Right cardiac atrium (tissue), 5 donors: ENCODE data around the gene CDH4. TPM values are rescaled to one million over a fixed set of nuclear protein-coding genes. Genes with fewer than 3 reads are reported as not detected.

Source experiments
- ATAC-seq, 2 donors: fragments of 200-7000 bp; cut with Tn5 transposase; one replicate each; pipeline versions ENCODE4 v1.8.0 to v1.9.1; 2020; ENCODE audit warnings: moderate library complexity in 2 of 2, mild to moderate bottlenecking in 1 of 2
- DNase-seq, 3 donors: peaks; one replicate each; pipeline ENCODE4 v3.0.0-alpha.2; 2020
- H3K27ac ChIP-seq: one replicate; pipeline ENCODE4 v1.5.1; 2013; ENCODE audit warnings: mild to moderate bottlenecking, low read length, control low read depth, moderate library complexity
- H3K27me3 ChIP-seq: one replicate; pipeline ENCODE4 v1.6.1; 2013; ENCODE audit not compliant: control insufficient read depth, insufficient read depth
- H3K4me1 ChIP-seq: one replicate; pipeline ENCODE4 v1.6.1; 2013; ENCODE audit warnings: low read length; ENCODE audit not compliant: control insufficient read depth, insufficient read depth
- H3K4me3 ChIP-seq: one replicate; pipeline ENCODE4 v1.5.1; 2013; ENCODE audit warnings: low read length, control low read depth
- H3K9me3 ChIP-seq: one replicate; pipeline ENCODE4 v1.6.1; 2013; ENCODE audit warnings: low read length; ENCODE audit not compliant: control insufficient read depth
- WGBS: extraction: QIAGEN DNeasy Blood & Tissue Kit; methylation state at CpG from one replicate; pipeline ENCODE4 v1.1.7; 2013; 5-methylcytosine and 5-hydroxymethylcytosine counted together
- intact Hi-C, 4 donors: fragments of 100-400 bp; cut with DNase I; formaldehyde crosslinking; loops; one replicate each; pipeline versions ENCODE4 v1.11.0 to v1.14.0; 2022 to 2023
- polyA plus RNA-seq: library from polyadenylated mRNA; stranded (reverse); fragments of 200-250 nt; gene quantifications from one replicate; pipeline ENCODE4 v1.2.3, GENCODE V29; 2013
- total RNA-seq, 4 donors: library from RNA; stranded (reverse); fragmentation: NEBNext Ultra II Directional; extraction: Animal tissue kit (Norgen Biotek cat#: 25700); gene quantifications; one replicate each; pipeline ENCODE4 v1.2.1, GENCODE V29; 2021
- donor health status: healthy with polysubstance abuse.
- donor health status: DM: no; HTN: yes; CAD: no.
- donor health status: DM: no; HTN: no; CAD: no.
- donor health status: DM: no; HTN: yes; CAD: no; lungs with severe emphysema.
- donor health status: DM: yes; HTN: yes; CAD: no.

Gene CDH4
- total and polyA plus RNA-seq, 5 donors: 0.21 to 1.0 (median 0.39) TPM

GRCh38 chr20:61862881-61863280 lies 610.8 kb downstream of the CDH4 start:
- DNase-seq: peak in 2 of 3 donors; percentile 16 to 28
- intact Hi-C loops: no loop called here
- Histone ChIP-seq H3K27ac (no peak overlapping the region), H3K27me3 (no peaks in the 10 kb centered on the region), H3K9me3 (no peaks in the 10 kb centered on the region), H3K4me1 (no peaks in the 10 kb centered on the region), H3K4me3 (no peak overlapping the region)
- WGBS: 81% methylated on average over 13 of the region's 13 CpGs
- ATAC-seq: no peak

DNA sequence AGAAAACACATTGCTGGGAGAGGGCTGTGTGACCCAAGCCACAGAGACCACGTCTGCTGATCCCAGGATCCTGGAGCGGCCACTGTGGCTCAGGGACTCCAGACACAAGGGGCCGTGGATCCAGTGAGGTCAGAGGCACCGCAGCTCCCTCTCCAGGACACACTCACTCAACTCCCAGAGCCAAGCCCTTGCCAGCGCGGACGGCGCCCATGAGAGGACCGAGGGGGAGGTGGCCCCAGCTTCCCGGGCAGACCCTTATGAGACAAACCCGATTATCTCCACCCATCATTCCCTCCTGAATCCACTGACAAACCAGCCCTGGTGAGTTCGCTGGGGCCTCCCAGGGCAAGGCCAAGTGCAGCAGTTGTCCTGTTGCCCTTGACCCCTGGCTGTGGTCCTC lies 612.4 kb downstream of the CDH4 start:
- DNase-seq: peak in 2 of 3 donors; percentile 25
- H3K4me3 ChIP-seq: no peak overlapping the region
- no peaks in the 10 kb centered on the region for H3K4me1 ChIP-seq
- H3K27me3 ChIP-seq: no peaks in the 10 kb centered on the region
- WGBS: 84% methylated on average over 12 of the region's 12 CpGs
- H3K27ac ChIP-seq: no peak overlapping the region
- ATAC-seq: no peak
- intact Hi-C loops: no loop called here
- H3K9me3 ChIP-seq: no peaks in the 10 kb centered on the region

DNA sequence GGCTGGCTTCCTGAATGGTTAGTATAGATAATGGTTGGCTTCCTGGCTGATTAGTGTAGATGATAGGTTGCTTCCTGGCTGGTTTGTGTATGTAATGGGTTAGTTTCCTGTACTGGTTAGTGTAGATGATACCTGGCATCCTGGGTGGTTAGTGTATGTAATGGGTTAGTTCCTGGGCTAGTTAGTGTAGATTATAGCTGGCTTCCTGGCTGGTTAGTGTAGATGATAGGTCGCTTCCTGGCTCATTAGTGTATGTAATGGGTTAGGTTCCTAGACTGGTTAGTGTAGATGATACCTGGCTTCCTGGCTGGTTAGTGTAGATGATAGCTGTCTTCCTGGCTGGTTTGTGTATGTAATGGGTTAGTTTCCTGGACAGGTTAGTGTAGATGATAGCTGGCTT lies 613.3 kb downstream of the CDH4 start:
- 77% methylated on average over 1 of the region's 1 CpG for WGBS
- intact Hi-C loops: no loop called here
- no peaks in the 10 kb centered on the region for H3K27me3 ChIP-seq

DNA sequence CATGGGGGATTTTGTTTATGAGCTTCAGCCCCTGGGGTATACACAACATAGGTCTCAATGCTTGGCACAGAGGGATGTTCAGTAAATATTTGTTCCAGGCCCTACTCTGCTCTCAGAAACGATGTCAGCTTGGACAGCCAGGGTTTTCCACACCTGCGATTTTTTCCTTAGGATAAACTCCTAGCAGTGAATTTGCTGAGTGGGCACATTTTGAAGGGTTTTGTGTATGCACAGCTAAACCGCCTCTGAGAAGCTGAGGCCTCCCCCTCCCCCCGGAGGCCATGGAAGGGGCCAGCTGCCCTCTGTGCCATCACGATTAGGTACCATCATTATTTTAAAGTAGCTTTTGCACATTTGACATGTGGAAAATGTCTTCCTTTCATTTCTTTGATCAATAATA lies 614.1 kb downstream of the CDH4 start:
- Histone ChIP-seq H3K27me3 (no peaks in the 10 kb centered on the region), H3K9me3 (no peaks in the 10 kb centered on the region), H3K4me1 (no peaks in the 10 kb centered on the region), H3K4me3 (no peak overlapping the region), H3K27ac (no peak overlapping the region)
- DNase-seq (peak in 1 of 3 donors; percentile 4), ATAC-seq (no peak)
- 72% methylated on average over 5 of the region's 5 CpGs for WGBS
- intact Hi-C loops: no loop called here

More for the DNA sequence above, 613.3 kb downstream of the CDH4 start:
- H3K9me3 ChIP-seq: no peaks in the 10 kb centered on the region
- no peaks in the 10 kb centered on the region for H3K4me1 ChIP-seq
- DNase-seq (no peak), ATAC-seq (no peak)
- no peak overlapping the region for H3K27ac ChIP-seq
- no peak overlapping the region for H3K4me3 ChIP-seq

- no peak for ATAC-seq
- Histone ChIP-seq H3K27ac (no peak overlapping the region), H3K27me3 (no peaks in the 10 kb centered on the region), H3K9me3 (no peaks in the 10 kb centered on the region), H3K4me3 (no peak overlapping the region), H3K4me1 (no peaks in the 10 kb centered on the region)
- 81% methylated on average over 13 of the region's 13 CpGs for WGBS
- intact Hi-C loops: no loop called here
- peak; percentile 3 to 43 (median 25) for DNase-seq
These were observed 615.9 kb downstream of the CDH4 start for GRCh38 chr20:61868006-61868405.

DNA sequence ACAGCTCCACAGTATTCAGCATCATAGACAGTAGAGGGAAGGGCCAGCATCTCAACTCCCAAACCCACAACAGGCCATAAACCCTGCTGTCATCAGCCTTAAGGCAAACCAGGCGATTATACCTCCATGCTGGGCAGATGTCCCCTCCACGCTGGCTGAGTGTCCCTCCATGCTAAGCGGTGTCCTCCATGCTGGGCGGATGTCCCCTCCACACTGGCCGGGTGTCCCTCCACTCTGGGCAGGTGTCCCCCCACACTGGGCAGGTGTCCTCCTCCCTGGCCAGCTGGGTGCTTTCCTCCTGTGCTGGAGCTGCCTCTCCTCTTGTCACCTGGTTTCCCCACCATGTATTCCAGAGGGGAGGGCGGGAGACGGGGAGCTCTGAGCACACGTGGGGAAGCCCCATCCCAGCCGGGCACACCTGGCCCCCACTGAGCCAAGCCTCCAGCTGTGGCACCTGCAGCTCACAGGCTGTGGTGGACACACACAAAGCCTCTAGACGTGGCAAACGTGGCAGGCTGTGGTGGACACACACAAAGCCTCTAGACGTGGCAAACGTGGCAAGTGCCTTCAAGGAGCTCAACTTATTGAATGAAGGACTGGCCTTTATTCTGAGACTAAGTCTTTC lies 616.5 kb downstream of the CDH4 start:
- intact Hi-C loops: no loop called here
- no peak overlapping the region for H3K27ac ChIP-seq
- 69% methylated on average over 13 of the region's 13 CpGs for WGBS
- no peaks in the 10 kb centered on the region for H3K27me3 ChIP-seq
- H3K4me3 ChIP-seq: no peak overlapping the region
- DNase-seq (peak in 2 of 3 donors; percentile 3 to 16), ATAC-seq (no peak)
- H3K4me1 ChIP-seq: no peaks in the 10 kb centered on the region
- H3K9me3 ChIP-seq: no peaks in the 10 kb centered on the region

- H3K27ac ChIP-seq: no peak overlapping the region
- no peak for ATAC-seq
- WGBS: 67% methylated on average over 24 of the region's 24 CpGs
- H3K4me3 ChIP-seq: no peak overlapping the region
- DNase-seq: peak in 2 of 3 donors; percentile 16 to 55
- H3K4me1 ChIP-seq: no peaks in the 10 kb centered on the region
- H3K27me3 ChIP-seq: no peaks in the 10 kb centered on the region
- no peaks in the 10 kb centered on the region for H3K9me3 ChIP-seq
- intact Hi-C loops: no loop called here
These were observed 617.9 kb downstream of the CDH4 start for GRCh38 chr20:61869750-61870507.

DNA sequence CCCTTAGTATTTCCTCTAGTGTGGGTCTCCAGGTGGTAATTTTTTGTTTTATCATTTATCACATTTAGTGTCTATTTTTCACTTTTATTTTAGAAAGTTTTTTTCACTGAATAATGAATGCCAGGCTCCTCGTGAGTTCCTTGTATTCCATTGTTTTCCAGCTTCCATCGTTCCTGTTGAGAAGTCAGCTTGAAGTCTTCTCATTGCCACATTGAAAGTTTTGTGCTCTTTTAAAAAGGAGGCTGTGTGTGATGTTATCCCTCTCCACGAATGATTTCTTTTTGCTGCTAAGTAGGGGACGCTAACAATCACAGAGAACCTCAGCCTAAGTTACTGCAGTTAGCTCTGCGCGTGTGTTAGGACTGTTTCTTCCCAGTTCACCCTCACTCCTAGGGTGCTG lies 619.1 kb downstream of the CDH4 start:
- WGBS: 82% methylated on average over 6 of the region's 6 CpGs
- DNase-seq: no peak
- Histone ChIP-seq H3K27me3 (no peaks in the 10 kb centered on the region), H3K27ac (no peak overlapping the region), H3K4me1 (no peaks in the 10 kb centered on the region), H3K9me3 (no peaks in the 10 kb centered on the region), H3K4me3 (no peak overlapping the region)
- intact Hi-C loops: no loop called here
- ATAC-seq: no peak

DNA sequence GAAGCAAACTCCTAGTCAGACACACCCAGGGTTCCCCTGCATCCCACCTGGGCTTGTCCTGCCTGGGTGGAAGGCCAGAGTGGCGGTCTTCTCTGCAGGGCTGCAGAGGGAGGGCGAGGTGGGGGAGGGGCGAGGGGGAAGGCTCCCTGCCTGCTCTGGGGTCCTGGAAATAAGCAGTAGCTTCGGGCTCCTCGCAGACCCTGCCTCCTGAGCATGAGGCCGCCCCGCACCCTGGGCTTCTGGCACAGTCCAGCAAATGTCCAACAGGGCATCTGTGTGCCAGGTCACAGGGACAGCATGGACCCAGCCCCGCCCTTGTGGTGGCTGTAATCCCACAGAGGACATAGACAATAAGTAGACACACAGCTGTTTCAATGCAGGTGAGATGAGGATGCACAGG lies 619.9 kb downstream of the CDH4 start:
- ATAC-seq (no peak), DNase-seq (peak in 2 of 3 donors; percentile 16 to 19)
- intact Hi-C loops: no loop called here
- Histone ChIP-seq H3K9me3 (no peaks in the 10 kb centered on the region), H3K27me3 (no peaks in the 10 kb centered on the region), H3K27ac (no peak overlapping the region), H3K4me3 (no peak overlapping the region), H3K4me1 (no peaks in the 10 kb centered on the region)
- WGBS: 74% methylated on average over 8 of the region's 8 CpGs

- no peak overlapping the region for H3K4me3 ChIP-seq
- H3K9me3 ChIP-seq: no peaks in the 10 kb centered on the region
- peak in 2 of 3 donors; percentile 33 to 36 for DNase-seq
- no peaks in the 10 kb centered on the region for H3K27me3 ChIP-seq
- WGBS: 86% methylated on average over 20 of the region's 20 CpGs
- H3K4me1 ChIP-seq: no peaks in the 10 kb centered on the region
- intact Hi-C loops: no loop called here
- no peak for ATAC-seq
- no peak overlapping the region for H3K27ac ChIP-seq
These were observed 620.4 kb downstream of the CDH4 start for GRCh38 chr20:61872371-61872900.

- no peak for ATAC-seq
- Histone ChIP-seq H3K27me3 (no peaks in the 10 kb centered on the region), H3K4me1 (no peaks in the 10 kb centered on the region), H3K27ac (no peak overlapping the region), H3K9me3 (no peaks in the 10 kb centered on the region), H3K4me3 (no peak overlapping the region)
- intact Hi-C loops: no loop called here
- DNase-seq: peak in 2 of 3 donors; percentile 24 to 25
- 91% methylated on average over 38 of the region's 38 CpGs for WGBS
These were observed 621.8 kb downstream of the CDH4 start for GRCh38 chr20:61873651-61874420.
